GM21528 (cell line): ENCODE results near the gene BLTP1.
"Not testable (repeated sequence)": the region's sequence is repeated elsewhere in the genome, so short reads cannot be mapped to it uniquely, and the experiment has no call there.

Experiments used
- ATAC-seq: cut with Tn5 transposase; IDR thresholded peaks from one replicate; pipeline ENCODE4 v1.9.1; 2021; ENCODE audit warnings: mild to moderate bottlenecking, moderate library complexity; ENCODE audit not compliant: unreplicated experiment, low FRiP score

Gene BLTP1

GRCh38 chr4:122151982-122152710 is at the start of gene BLTP1:
Gene BLTP1, plus strand, starts transcription at chr4:122152331. Its CDS starts 18,317 bp downstream, at chr4:122170648.
- ATAC-seq, result peak; percentile 99

GRCh38 chr4:122104184-122104583 is 47.9 kb upstream of the BLTP1 start:
- ATAC-seq, result no peak

- no peak for ATAC-seq
Measured at GRCh38 chr4:122107680-122108079, 44.5 kb upstream of the BLTP1 start.

GRCh38 chr4:122110304-122110703 is 41.8 kb upstream of the BLTP1 start:
- not testable (repeated sequence) for ATAC-seq

GRCh38 chr4:122117743-122118142 is 34.4 kb upstream of the BLTP1 start:
- ATAC-seq, result no peak

- ATAC-seq, result no peak
Measured at GRCh38 chr4:122118243-122118642, 33.9 kb upstream of the BLTP1 start.

- ATAC-seq, result no peak
Measured at GRCh38 chr4:122119739-122120138, 32.4 kb upstream of the BLTP1 start.

GRCh38 chr4:122121593-122121992 is 30.5 kb upstream of the BLTP1 start:
- ATAC-seq, result no peak

- no peak for ATAC-seq
Measured at GRCh38 chr4:122122083-122122482, 30.0 kb upstream of the BLTP1 start.

GRCh38 chr4:122129061-122129460 is 23.1 kb upstream of the BLTP1 start:
- ATAC-seq, result no peak

GRCh38 chr4:122131562-122132157 is 20.5 kb upstream of the BLTP1 start:
- no peak for ATAC-seq

- no peak for ATAC-seq
Measured at GRCh38 chr4:122132891-122133290, 19.2 kb upstream of the BLTP1 start.

- ATAC-seq, result no peak
Measured at GRCh38 chr4:122139139-122139538, 13.0 kb upstream of the BLTP1 start.

GRCh38 chr4:122140834-122141233 is 11.3 kb upstream of the BLTP1 start:
- ATAC-seq, result no peak

- ATAC-seq, result no peak
Measured at GRCh38 chr4:122142687-122143086, 9.4 kb upstream of the BLTP1 start.

- no peak for ATAC-seq
Measured at GRCh38 chr4:122146652-122147051, 5.5 kb upstream of the BLTP1 start.

GRCh38 chr4:122150931-122151330 is 1.2 kb upstream of the BLTP1 start:
- no peak for ATAC-seq

GRCh38 chr4:122152711-122153226 is 638 bp downstream of the BLTP1 start:
- ATAC-seq, result peak; percentile 48

GRCh38 chr4:122156819-122157218 is 4.7 kb downstream of the BLTP1 start:
- ATAC-seq, result no peak

GRCh38 chr4:122163301-122163700 is 11.2 kb downstream of the BLTP1 start:
- no peak for ATAC-seq

GRCh38 chr4:122163767-122164166 is 11.6 kb downstream of the BLTP1 start:
- no peak for ATAC-seq

- ATAC-seq, result no peak
Measured at GRCh38 chr4:122167369-122167768, 15.2 kb downstream of the BLTP1 start.
